ENCODE measurements around the gene PRAC1. TPM values are rescaled to one million over a fixed set of nuclear protein-coding genes. Genes with fewer than 3 reads are reported as not detected.

PRAC1 gene
- total and polyA plus RNA-seq, 2 donors (not counting 1 experiment from before 2014, with no cell fraction given), result not detected

DNA sequence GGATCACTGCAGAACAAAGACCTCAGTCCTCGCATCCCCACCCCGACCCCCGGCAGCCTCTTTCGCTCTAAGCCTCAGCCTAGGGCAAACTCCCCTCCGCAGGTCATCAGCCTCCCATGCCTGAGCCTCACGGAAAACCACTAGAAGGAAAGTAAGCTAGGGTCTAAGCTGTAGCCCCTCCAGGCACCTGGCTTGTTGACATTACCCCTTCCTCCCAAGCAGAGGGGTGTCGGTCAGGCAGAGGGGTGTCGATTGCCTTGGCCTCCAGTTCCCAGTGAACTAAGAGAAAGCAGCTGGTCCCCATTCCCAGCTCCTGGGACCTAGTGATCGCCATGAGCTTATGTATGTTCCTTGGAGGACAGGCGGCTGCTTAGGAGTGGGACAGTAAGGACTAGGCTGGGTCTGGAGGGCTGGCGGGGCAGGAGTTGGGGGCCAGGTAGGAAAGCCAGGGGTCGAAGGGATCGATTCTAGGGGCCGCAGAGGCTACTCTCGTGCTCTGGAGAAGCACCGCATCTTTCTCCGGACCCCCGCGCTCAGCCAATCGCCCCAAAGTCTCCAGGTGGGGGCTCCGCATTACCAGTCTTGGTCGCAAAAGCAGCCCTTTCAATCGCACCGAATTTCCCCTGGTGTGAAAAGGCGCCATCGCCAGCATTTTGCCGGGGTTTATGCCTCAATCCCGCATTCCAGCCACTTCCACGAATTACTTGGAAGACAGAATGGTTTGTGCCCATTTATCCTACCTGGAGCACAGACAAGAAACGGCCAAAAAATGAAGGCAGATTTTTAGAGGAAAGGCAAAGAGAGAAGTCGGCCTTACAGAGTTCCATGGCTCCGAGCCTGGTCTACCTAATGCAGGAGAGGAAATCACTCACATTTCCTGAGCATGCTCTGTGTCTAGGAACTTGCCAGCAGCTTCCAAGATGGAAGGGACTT lies 27.6 kb upstream of the PRAC1 start:
- Histone ChIP-seq H3K4me2 (ENCODE audit: extremely low read depth, insufficient read depth, low read length) (no peak overlapping the region), H3K9ac (ENCODE audit: insufficient read depth, low read length) (no peak overlapping the region), H3K9me3 (ENCODE audit: control insufficient read depth, insufficient read depth, low read depth, low read length) (no peaks in the 10 kb centered on the region), H3K36me3 (ENCODE audit: control insufficient read depth, insufficient read depth, low read length) (no peaks in the 10 kb centered on the region), H3K27ac (ENCODE audit: insufficient read depth, low read length) (no peak overlapping the region), H3K27me3 (ENCODE audit: control insufficient read depth, insufficient read depth, low read length) (peaks cover 93% of the 10 kb centered on the region), H2AFZ (ENCODE audit: low read length) (no peak overlapping the region), H3K79me2 (ENCODE audit: control insufficient read depth, insufficient read depth, low read length) (no peaks in the 10 kb centered on the region), H4K20me1 (ENCODE audit: control insufficient read depth, extremely low read depth, insufficient read depth, low read length) (no peaks in the 10 kb centered on the region), H3K4me3 (replicated peaks in 1 of 4; ENCODE audit: control extremely low read depth in 1 of 4, insufficient read depth in 1 of 4, low read depth in 3 of 4, low read length in 4 of 4) (no peak overlapping the region), H3K4me1 (ENCODE audit: control insufficient read depth, extremely low read depth, insufficient read depth, low read length) (peaks cover 6% of the 10 kb centered on the region)
- DNase-seq (ENCODE audit: low read depth in 2 of 2), result no peak
- TF ChIP-seq, protein P1, sequence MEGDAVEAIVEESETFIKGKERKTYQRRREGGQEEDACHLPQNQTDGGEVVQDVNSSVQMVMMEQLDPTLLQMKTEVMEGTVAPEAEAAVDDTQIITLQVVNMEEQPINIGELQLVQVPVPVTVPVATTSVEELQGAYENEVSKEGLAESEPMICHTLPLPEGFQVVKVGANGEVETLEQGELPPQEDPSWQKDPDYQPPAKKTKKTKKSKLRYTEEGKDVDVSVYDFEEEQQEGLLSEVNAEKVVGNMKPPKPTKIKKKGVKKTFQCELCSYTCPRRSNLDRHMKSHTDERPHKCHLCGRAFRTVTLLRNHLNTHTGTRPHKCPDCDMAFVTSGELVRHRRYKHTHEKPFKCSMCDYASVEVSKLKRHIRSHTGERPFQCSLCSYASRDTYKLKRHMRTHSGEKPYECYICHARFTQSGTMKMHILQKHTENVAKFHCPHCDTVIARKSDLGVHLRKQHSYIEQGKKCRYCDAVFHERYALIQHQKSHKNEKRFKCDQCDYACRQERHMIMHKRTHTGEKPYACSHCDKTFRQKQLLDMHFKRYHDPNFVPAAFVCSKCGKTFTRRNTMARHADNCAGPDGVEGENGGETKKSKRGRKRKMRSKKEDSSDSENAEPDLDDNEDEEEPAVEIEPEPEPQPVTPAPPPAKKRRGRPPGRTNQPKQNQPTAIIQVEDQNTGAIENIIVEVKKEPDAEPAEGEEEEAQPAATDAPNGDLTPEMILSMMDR (conservative IDR thresholded peaks at IDR 0.05 in 1 of 2, IDR thresholded peaks at IDR 0.05 in 1 of 2; ENCODE audit: low read depth in 1 of 2, low read length in 2 of 2), result no peak
- TF ChIP-seq EZH2 (IDR thresholded peaks at IDR 0.05; ENCODE audit: low read length, missing control alignments), result peak; percentile 77

DNA sequence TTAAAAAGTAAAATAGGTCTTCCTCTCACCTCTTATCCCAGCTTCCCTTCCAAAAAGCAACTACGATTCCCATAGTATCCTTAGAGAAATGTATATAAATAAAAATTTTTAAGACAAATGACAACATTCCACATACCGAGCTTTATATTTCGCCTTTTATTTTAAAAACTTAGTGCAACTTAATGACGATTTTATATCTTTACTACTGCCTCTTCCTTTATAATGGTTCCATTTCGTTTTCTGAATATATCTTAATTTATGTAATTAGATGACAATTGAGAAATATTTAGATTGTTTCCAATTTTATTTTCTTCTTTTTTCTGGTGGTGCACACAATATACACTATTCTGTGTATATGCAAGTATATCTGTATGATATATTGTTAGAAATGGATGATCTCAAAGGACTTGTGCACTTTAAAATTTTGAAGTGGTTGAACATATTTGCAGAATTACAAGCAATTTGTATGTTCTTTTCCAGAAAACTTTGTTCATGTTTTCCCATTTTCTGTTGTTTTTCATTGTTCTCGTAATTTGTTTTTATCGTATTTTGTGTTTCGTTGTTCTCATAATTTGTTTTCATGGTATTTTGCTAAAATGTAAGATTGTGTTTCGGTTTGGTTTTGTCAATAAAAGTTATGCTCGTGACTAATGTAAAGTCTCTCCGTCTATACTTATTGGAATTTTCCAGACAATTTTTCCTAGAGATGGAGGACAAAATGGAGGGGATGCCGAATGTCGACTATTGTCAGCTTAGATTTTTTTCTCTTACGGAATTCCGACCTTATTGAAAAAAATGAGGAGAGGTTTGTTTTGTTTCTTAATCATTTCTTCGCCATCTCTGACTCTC lies 26.6 kb upstream of the PRAC1 start:
- peak in 1 of 2 donors; percentile 14 for DNase-seq (ENCODE audit: low read depth in 2 of 2)
- H3K4me1 ChIP-seq (ENCODE audit: control insufficient read depth, extremely low read depth, insufficient read depth, low read length), result peaks cover under 1% of the 10 kb centered on the region
- H3K27ac ChIP-seq (ENCODE audit: insufficient read depth, low read length), result no peak overlapping the region
- no peak for TF ChIP-seq EZH2 (IDR thresholded peaks at IDR 0.05; ENCODE audit: low read length, missing control alignments)
- TF ChIP-seq, protein P1 (conservative IDR thresholded peaks at IDR 0.05 in 1 of 2, IDR thresholded peaks at IDR 0.05 in 1 of 2; ENCODE audit: low read depth in 1 of 2, low read length in 2 of 2), result no peak
- H3K36me3 ChIP-seq (ENCODE audit: control insufficient read depth, insufficient read depth, low read length), result no peaks in the 10 kb centered on the region
- H3K9me3 ChIP-seq (ENCODE audit: control insufficient read depth, insufficient read depth, low read depth, low read length), result no peaks in the 10 kb centered on the region
- H2AFZ ChIP-seq (ENCODE audit: low read length), result no peak overlapping the region
- H3K4me3 ChIP-seq (replicated peaks in 1 of 4; ENCODE audit: control extremely low read depth in 1 of 4, insufficient read depth in 1 of 4, low read depth in 3 of 4, low read length in 4 of 4), result no peak overlapping the region
- no peaks in the 10 kb centered on the region for H3K79me2 ChIP-seq (ENCODE audit: control insufficient read depth, insufficient read depth, low read length)
- H4K20me1 ChIP-seq (ENCODE audit: control insufficient read depth, extremely low read depth, insufficient read depth, low read length), result no peaks in the 10 kb centered on the region
- peaks cover 91% of the 10 kb centered on the region for H3K27me3 ChIP-seq (ENCODE audit: control insufficient read depth, insufficient read depth, low read length)
- no peak overlapping the region for H3K4me2 ChIP-seq (ENCODE audit: extremely low read depth, insufficient read depth, low read length)
- H3K9ac ChIP-seq (ENCODE audit: insufficient read depth, low read length), result no peak overlapping the region

Measured in fibroblast of lung (primary cell).